GM19193 (cell line): ENCODE results near the gene PAQR7.
A peak's percentile ranks its signal among the peaks of the same experiment; 100 is the strongest.

Experiments
- POLR2A ChIP-seq: IDR thresholded peaks from 4 replicates; pipeline ENCODE4 v1.6.1; 2011; ENCODE audit not compliant: insufficient read depth, insufficient read length; ENCODE audit errors: extremely low read depth

PAQR7 gene, protein sequence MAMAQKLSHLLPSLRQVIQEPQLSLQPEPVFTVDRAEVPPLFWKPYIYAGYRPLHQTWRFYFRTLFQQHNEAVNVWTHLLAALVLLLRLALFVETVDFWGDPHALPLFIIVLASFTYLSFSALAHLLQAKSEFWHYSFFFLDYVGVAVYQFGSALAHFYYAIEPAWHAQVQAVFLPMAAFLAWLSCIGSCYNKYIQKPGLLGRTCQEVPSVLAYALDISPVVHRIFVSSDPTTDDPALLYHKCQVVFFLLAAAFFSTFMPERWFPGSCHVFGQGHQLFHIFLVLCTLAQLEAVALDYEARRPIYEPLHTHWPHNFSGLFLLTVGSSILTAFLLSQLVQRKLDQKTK

DNA sequence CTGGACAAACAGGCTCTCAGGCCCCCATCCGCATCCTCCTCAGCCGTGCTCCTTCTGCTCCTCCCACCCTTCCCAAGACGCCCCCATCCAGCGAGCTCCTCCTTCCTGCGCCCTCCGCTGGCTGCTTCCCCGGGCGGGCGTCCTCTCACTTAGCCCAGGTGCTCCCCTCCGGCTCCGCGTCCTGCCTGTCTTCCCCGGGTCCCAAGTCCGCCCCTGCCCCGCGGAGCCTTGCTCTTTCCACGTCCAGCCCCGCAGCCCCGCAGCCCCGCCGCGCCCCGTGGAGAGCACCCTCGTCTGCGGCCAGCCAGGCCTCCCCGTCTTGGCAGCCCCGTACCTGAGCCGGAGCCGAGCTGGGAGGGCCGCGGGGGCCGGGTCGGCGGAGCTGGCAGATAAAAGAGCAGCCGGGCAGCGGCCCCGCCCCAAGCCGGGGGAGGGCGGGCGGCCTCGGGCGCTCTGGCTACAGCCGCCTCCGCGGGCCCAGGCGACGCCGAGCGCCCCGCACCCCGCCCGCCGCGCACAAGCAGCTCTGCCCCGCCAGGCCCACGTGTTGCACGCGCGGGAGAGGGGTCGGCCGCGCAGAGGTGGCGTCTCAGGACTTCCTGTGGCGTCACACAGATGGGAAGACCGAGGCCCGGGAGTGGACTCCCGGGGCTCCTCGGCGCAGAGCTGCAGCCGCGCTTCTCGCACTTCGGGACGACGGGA, at the start of gene PAQR7:
TSS of gene PAQR7 (minus strand) at position 555 of the 702 bp plus-strand sequence. CDS start 11,869 bp downstream, outside the sequence.
- peak; percentile 27 for TF ChIP-seq POLR2A

DNA sequence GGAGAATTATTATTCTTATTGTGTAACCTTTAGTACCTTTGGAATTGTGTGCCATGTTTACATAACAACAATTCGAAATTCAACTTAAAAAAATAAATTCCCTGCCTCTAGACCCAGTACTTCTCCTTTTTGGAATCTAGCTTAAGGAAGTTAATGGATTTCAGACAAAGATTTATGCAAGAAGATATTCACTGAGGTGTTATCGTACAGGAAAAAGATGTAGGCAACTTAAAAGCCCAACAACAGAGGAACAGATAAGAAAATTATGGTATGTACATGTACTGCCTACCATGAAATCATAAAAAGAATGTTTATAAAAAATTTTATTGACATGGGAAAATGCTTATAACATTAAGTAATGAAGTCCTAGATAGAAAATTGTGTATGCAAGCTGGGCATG, 48.9 kb upstream of the PAQR7 start:
- no peak for TF ChIP-seq POLR2A

DNA sequence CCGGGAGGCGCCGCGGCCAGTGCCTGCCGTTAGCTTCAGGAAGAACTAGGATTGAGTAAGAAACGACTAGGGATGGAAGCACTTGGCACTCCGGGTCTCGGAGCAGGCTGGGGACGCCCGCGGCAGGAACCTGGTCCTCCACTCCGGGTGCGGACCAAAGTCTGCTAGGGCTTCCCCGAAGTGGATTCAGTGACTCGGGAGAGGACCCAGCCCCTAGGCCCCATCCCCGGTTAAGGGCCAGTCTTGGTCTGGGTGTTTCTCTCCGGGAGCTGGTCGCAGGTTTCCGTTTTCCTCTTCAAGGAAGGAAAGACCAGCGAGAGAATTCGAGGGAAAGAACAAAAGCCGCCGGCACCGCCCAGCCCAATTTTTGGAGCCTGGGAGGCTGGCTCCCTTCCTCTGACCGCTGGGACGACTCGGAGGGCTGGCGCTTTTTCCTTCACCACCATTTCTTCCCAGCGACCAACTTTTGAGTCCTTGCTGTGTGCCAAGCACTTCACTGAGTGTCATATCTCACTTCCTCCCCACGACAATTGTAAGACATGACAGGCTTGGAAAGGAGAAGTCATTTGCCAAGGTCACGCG, 47.6 kb upstream of the PAQR7 start:
- TF ChIP-seq POLR2A, result no peak

DNA sequence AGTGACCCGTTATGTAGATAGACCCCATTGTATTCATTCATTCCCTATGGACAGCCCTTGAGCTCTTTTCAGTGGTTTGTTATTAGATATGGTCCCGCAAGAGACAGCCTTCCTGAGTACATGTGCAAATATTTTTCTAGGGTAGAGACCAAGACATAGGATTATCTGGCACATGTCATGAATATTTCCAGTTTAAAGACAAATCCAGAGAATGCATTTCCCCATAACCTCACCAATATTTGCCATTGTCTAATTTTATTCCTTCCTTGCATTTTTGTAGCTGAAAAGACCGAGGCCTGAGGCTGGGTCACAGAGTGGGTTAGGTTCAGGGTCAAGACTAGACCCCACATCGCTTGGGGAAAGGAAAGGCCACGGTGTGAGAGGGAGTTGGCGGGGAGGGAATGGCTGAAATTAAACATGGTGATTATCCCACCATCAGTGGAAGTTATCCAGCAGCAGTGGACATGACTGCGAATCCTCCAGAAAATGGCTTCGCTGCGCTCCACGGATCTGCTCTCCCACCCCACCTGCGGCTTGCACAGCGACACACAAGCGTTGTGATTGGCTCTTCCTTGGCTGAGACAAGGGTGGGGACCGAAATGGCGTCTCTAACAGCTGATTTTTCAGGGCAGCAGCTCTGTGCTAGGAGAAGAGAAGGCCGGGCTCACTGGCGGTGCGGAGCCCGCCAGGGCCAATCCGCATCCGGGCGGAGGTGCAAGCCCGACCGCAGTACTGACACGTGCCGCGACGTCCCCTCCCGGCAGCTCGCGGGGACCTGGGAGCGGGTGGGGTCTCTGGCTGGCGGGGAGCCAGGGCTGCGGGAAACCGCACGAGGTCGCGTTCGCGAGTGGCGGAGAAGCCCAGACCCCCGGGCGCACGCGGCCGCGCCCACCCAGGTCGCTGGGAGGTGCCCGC, 46.8 kb upstream of the PAQR7 start:
- TF ChIP-seq POLR2A, result no peak

DNA sequence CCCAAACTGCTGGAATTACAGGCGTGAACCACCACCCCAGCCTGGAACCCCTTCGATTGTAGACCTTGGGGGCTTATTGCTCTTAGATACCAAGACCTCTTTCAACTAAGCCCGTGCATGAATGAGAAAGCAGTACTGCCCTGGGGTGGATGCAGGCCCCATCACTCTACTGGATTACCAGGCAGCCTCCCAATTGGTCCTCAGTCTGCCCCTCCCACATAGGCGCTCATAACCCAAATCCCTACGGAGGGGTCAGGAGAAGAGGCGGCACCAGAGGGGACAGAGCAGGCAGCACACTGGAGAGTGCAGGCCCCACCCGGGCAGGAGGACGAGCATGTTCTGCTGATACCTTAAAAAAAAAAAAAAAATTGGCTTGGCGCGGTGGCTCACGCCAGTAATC, 43.1 kb upstream of the PAQR7 start:
- no peak for TF ChIP-seq POLR2A

DNA sequence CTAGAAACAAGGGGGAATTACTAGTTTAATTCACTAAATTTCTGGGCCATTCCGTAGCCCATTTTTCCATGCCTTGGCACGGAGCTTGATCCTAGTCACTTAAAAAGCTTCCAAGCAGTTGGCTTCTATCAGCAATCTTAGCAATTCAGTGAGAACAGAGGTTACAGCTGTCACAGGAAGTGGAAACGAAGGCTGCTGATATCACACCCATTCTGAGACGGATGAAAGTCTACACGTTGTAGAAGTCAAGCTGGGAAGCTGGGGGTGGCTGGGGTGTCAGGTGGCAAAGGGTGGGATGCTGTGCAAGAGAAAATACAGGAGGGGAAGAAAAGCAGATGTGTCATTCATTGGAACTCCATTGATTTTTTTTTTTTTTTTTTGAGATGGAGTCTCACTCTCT, 42.5 kb upstream of the PAQR7 start:
- TF ChIP-seq POLR2A, result no peak

DNA sequence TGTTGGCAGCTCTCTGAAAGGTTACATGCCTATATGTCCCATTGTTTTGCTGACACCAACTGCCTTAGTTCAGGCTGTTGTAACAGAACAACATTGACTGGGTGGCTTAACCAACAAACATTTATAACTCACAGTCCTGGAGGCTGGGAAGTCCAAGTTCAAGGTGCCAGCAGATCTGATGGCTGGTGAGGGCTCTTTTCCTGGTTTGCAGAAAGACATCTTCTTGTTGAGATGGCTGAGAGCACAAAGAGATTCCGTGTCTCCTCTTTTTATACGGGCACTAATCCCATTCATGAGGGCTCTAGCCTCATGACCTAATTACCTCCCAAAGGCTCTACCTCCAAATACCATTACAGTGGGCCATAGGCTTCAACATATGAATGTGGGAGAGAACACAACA, 41.0 kb upstream of the PAQR7 start:
- no peak for TF ChIP-seq POLR2A

DNA sequence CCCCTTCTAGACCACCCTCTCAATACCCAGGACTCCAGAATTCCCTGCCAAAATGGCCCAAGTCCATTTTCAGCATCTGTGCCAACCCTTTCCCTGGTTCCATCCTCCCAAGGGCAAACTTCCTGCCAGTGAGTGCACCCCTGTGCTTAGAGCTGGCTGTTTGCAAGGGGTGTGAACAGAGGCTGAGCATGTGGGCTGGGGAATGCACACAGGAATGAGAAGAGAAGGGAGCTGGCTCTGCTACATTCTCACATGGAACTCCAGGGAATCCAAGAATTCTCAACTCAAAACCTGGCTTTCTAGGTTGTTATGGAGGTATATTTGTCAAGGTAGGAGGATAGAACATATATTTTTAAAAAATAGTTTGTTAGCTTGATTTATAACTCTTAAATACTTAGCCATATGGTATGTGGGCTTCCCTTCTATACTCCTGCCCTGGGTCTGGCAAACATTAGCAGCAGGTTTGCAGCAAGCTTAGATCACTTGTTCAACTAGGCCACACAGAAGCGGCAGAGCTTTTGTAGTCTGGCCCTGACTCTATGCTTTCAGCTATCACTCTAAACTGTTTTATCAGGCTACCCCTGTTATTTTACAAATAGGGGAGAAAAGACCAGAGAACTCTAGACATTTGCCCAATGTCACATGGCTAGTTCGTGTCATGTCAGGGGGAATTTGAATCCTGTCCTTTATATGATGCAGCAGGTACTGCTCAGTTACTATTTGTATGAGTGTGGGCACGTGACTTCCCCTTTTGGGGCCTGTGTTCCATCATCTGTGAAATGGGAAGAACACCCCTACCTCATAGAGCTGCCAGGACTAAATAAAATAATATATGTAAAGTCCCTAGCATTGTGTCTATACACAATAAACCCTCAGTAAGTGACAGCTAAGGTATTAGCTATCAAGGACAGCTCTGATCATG, 38.8 kb upstream of the PAQR7 start:
- TF ChIP-seq POLR2A, result no peak

DNA sequence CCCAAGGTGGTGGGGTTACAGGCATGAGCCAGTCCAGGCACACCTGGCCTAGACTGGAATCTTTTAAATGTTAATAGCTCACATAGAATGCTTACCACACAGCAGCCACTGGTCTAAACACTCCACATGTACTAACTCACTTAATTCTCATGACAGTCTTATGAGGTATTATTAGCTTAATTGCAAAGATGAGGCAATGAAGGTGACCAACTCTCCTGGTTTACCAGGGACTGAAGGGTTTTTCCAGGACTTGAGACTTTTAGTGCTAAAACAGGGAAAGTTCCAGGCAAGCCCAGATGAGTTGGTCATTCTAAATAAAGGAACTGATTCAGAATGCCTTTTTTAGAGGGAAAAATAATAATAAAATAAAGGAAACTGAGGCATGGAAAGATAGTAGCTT, 37.7 kb upstream of the PAQR7 start:
- no peak for TF ChIP-seq POLR2A

DNA sequence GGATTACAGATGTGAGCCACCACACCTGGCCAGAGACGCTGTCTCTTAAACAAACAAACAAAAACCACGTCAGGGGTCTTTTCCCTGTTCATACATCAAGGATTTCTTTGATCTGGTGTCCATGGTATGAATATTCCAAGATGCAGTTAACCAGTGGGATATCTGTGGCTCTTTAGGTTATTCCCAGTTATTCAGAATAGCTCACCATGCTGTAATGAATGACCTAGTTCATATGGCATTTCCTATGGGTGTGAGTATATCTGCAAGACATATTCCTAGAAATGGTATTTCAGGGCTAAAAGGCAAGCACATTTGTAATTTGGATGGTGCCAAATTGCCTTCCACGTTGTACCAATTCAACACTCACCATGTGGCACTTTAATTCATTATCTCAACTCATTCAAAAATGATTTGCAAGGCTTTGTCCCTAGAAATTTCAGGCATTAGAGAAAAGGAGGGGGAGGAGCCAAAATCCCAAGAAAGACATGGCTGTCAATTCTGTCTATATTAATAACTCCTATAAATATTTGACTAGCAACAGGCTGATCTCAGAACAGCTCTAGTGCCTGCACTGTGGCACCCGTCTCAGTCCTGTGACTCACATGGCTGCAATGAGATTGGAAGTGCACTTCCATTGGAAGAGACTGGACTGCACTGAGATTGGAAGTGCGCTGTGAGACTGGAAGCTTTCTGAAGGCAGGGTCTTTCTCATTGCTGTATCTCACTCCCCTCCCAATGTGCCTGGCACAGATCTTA, 36.7 kb upstream of the PAQR7 start:
- TF ChIP-seq POLR2A, result no peak

DNA sequence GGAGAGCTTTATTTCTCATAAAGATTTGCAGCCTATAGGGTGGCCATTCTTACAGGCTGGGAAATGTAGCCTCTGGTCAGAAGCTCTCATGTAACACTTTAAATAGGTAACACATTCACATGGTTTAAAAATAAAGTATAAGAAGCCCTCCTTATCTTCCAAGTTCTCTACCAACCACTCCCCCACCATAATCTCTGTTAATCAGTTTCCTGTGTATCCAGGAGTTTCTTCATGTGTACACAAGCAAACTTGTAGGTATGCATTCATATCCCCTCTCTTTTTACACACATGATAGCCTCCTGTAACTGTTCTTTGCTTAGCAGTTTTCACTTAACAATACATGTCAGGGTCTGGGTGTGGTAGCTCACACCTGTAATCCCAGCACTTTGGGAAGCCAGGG, 35.7 kb upstream of the PAQR7 start:
- no peak for TF ChIP-seq POLR2A

DNA sequence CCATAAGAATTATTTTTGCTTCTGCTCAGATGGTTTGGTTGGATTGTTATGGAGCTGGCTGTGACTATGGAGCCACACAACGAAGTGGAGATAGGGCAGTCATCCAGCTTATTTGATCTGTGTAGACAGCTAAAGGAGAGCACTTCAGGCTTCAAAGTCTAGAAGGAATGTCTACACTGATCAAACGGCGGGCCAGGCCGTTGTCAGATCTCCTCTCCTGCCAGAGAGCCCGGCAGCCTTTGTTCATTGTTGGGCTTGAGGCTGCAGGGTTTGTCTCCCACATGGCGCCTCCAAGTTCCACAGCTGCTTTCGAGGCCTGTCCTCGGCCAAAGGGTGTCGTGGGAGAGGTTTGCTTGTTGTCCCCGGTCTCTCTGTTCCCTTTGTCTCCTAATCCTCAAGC, 33.5 kb upstream of the PAQR7 start:
- no peak for TF ChIP-seq POLR2A

DNA sequence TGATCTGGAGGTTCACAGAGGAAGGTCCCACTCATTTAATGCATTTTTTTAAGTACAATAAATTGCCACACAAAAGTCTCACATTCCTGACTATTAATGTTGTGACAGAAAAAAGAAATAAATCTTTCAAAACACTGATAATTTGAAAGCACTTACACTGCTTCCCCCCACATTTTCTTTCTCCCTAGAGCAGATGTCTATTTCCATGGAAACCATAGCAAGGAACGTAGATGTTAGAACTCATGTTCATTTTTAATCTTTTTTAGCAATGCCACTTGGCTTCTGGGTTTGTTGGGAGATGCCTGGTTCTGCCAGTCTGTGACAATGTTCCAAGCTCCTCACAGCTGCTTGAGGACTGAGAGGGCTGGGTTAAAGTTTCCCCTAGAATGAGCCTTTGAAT, 32.7 kb upstream of the PAQR7 start:
- no peak for TF ChIP-seq POLR2A

DNA sequence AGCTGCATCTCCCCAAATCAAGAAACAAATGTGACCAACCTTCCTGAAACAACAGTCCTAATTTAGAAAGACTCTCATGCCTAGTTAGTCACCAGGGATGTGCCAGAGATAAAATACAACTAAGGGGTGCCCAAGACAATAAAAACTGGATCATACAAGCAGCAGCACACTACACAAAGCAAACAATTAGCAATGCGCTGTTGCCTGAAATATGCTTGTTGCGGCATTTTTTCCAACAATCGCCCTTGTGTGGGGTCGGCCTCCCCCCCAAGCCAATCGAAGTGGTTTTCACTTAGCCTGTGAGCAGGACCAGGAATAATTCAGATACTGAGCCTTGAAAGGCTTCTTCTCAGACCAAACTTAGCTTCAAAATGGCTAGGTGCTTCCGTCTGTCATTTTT, 32.1 kb upstream of the PAQR7 start:
- no peak for TF ChIP-seq POLR2A
